Liver (tissue), 9 donors: Measurements from ENCODE around the gene SRRM2. TPM values are rescaled to one million over a fixed set of nuclear protein-coding genes. Genes with fewer than 3 reads are reported as not detected.

Experiments used
- DNase-seq: peaks from one replicate; pipeline ENCODE4 v3.0.0-alpha.2; 2017; ENCODE audit warnings: low spot score
- H3K27ac ChIP-seq, 2 donors: one replicate each; pipeline ENCODE4 v1.7.0; 2013; ENCODE audit warnings: inconsistent platforms in 2 of 2, low read length in 2 of 2, control low read depth in 1 of 2, low read depth in 1 of 2, mild to moderate bottlenecking in 1 of 2
- H3K27me3 ChIP-seq, 4 donors: one replicate each; pipeline versions ENCODE4 v1.6.1 to v1.7.0; 2013; ENCODE audit warnings: low read length in 3 of 4, inconsistent platforms in 1 of 4, mild to moderate bottlenecking in 1 of 4, moderate library complexity in 1 of 4; ENCODE audit not compliant: control insufficient read depth in 4 of 4, insufficient read depth in 4 of 4
- H3K36me3 ChIP-seq, 4 donors: one replicate each; pipeline versions ENCODE4 v1.6.1 to v1.7.0; 2013; ENCODE audit warnings: low read length in 3 of 4, mild to moderate bottlenecking in 3 of 4, low read depth in 1 of 4, moderate library complexity in 1 of 4; ENCODE audit not compliant: control insufficient read depth in 4 of 4, insufficient read depth in 3 of 4
- H3K4me1 ChIP-seq, 4 donors: one replicate each; pipeline versions ENCODE4 v1.6.1 to v1.7.0; 2013; ENCODE audit warnings: low read length in 3 of 4, mild to moderate bottlenecking in 3 of 4, moderate library complexity in 1 of 4; ENCODE audit not compliant: control insufficient read depth in 4 of 4, insufficient read depth in 4 of 4
- H3K4me3 ChIP-seq, 3 donors: one replicate each; pipeline versions ENCODE4 v1.6.1 to v1.7.0; 2013; ENCODE audit warnings: low read length in 3 of 3, control low read depth in 1 of 3, low read depth in 1 of 3, mild to moderate bottlenecking in 1 of 3
- H3K9ac ChIP-seq, 2 donors: one replicate each; pipeline ENCODE4 v1.7.0; 2013; ENCODE audit warnings: low read length in 2 of 2, mild to moderate bottlenecking in 2 of 2, moderate library complexity in 2 of 2, control low read depth in 1 of 2, low read depth in 1 of 2
- H3K9me3 ChIP-seq, 4 donors: one replicate each; pipeline versions ENCODE4 v1.6.1 to v1.7.0; 2013; ENCODE audit warnings: low read length in 3 of 4; ENCODE audit not compliant: control insufficient read depth in 4 of 4
- ATF3 ChIP-seq: IDR thresholded peaks from 2 replicates; pipeline ENCODE4 v1.6.1; 2016; ENCODE audit warnings: antibody characterized with exemption
- CTCF ChIP-seq: fragments of 150-350 bp; IDR thresholded peaks from 2 replicates; pipeline ENCODE4 v1.5.1; 2017; ENCODE audit warnings: improper control_type of control experiment, low read depth, low read length; ENCODE audit not compliant: missing input control
- EGR1 ChIP-seq, 2 donors: IDR thresholded peaks; 2 replicates each; pipeline ENCODE4 v1.6.1; 2016 to 2018; ENCODE audit warnings: antibody characterized with exemption in 2 of 2, low read depth in 2 of 2
- FOXA1 ChIP-seq: IDR thresholded peaks from 2 replicates; pipeline ENCODE4 v1.6.1; 2016; ENCODE audit warnings: antibody characterized with exemption
- FOXA2 ChIP-seq: IDR thresholded peaks from 2 replicates; pipeline ENCODE4 v1.6.1; 2016; ENCODE audit warnings: antibody characterized with exemption
- GABPA ChIP-seq, 2 donors: IDR thresholded peaks in 1 of 2; conservative IDR thresholded peaks in 1 of 2; 2 replicates each; pipeline ENCODE4 v1.6.1; 2016; ENCODE audit warnings: antibody characterized with exemption in 2 of 2, mild to moderate bottlenecking in 1 of 2, moderate library complexity in 1 of 2
- HNF4A ChIP-seq, 2 donors: conservative IDR thresholded peaks; 2 replicates each; pipeline ENCODE4 v1.6.1; 2016; ENCODE audit warnings: antibody characterized with exemption in 2 of 2, mild to moderate bottlenecking in 2 of 2
- JUND ChIP-seq, 2 donors: IDR thresholded peaks; 2 replicates each; pipeline ENCODE4 v1.6.1; 2016; ENCODE audit warnings: antibody characterized with exemption in 2 of 2
- MAX ChIP-seq: IDR thresholded peaks from 2 replicates; pipeline ENCODE4 v1.6.1; 2016; ENCODE audit warnings: antibody characterized with exemption
- NR2F2 ChIP-seq: IDR thresholded peaks from 2 replicates; pipeline ENCODE4 v1.6.1; 2016; ENCODE audit warnings: antibody characterized with exemption
- RAD21 ChIP-seq, 2 donors: IDR thresholded peaks; 2 replicates each; pipeline ENCODE4 v1.6.1; 2016; ENCODE audit warnings: antibody characterized with exemption in 2 of 2, mild to moderate bottlenecking in 2 of 2
- RXRA ChIP-seq, 2 donors: IDR thresholded peaks; 2 replicates each; pipeline ENCODE4 v1.6.1; 2017 to 2018; ENCODE audit warnings: antibody characterized with exemption in 2 of 2, mild to moderate bottlenecking in 1 of 2
- SP1 ChIP-seq: IDR thresholded peaks from 2 replicates; pipeline ENCODE4 v1.6.1; 2018; ENCODE audit warnings: antibody characterized with exemption, mild to moderate bottlenecking
- TAF1 ChIP-seq: conservative IDR thresholded peaks from 2 replicates; pipeline ENCODE4 v1.6.1; 2016; ENCODE audit warnings: antibody characterized with exemption, mild to moderate bottlenecking
- YY1 ChIP-seq: IDR thresholded peaks from 2 replicates; pipeline ENCODE4 v1.6.1; 2016; ENCODE audit warnings: antibody characterized with exemption, mild to moderate bottlenecking
- ZBTB33 ChIP-seq: IDR thresholded peaks from 2 replicates; pipeline ENCODE4 v1.6.1; 2016; ENCODE audit warnings: antibody characterized with exemption
- WGBS: extraction: QIAGEN DNeasy Blood & Tissue Kit; methylation state at CpG from one replicate; pipeline ENCODE4 v1.1.7; 2013; 5-methylcytosine and 5-hydroxymethylcytosine counted together
- polyA plus RNA-seq, 2 donors: library from polyadenylated mRNA; stranded (reverse) in 1 of 2; unstranded in 1 of 2; fragments of 200-250 nt in 1 of 2; fragments of >200 nt in 1 of 2; fragmentation: Nextera tagmentation in 1 of 2; extraction: Ambion mirVana in 1 of 2; gene quantifications; one replicate each; pipeline versions ENCODE4 v1.2.1 to v1.2.3, GENCODE V29; 2013 to 2015
- total RNA-seq, 2 donors: library from RNA; depleted of rRNA; stranded (reverse); fragments of >200 nt; gene quantifications; one replicate each; pipeline ENCODE4 v1.2.3, GENCODE V29; 2014
- donor health status: healthy.
- donor health status: healthy.
- donor health status: healthy.
- donor health status: healthy.
- donor health status: healthy.

Gene SRRM2
- total and polyA plus RNA-seq, 4 donors: 84.8 to 199 (median 133) TPM

- Histone ChIP-seq H3K27me3 (no peaks in the 10 kb centered on the region), H3K36me3 (peaks cover 7 to 28% (median 13%) of the 10 kb centered on the region in 4 donors), H3K27ac (no peak overlapping the region), H3K9ac (no peak overlapping the region), H3K9me3 (no peaks in the 10 kb centered on the region), H3K4me3 (no peak overlapping the region), H3K4me1 (no peaks in the 10 kb centered on the region)
- TF ChIP-seq JUND (IDR thresholded peaks at IDR 0.05): no peak
- TF ChIP-seq SP1: no peak
- TF ChIP-seq EGR1 (IDR thresholded peaks at IDR 0.05; ENCODE audit: low read depth in 2 of 2): no peak
- no peak for TF ChIP-seq RXRA (IDR thresholded peaks at IDR 0.05)
- TF ChIP-seq RAD21 (IDR thresholded peaks at IDR 0.05): no peak
- no peak for TF ChIP-seq YY1
- no peak for TF ChIP-seq FOXA2
- DNase-seq: no peak
- 93% methylated on average over 20 of the region's 20 CpGs for WGBS
These were observed 42.3 kb upstream of the SRRM2 start for GRCh38 chr16:2710021-2710710.

- H3K27ac ChIP-seq: no peak overlapping the region
- peaks cover 7 to 24% (median 12%) of the 10 kb centered on the region in 4 donors for H3K36me3 ChIP-seq
- H3K4me3 ChIP-seq: no peak overlapping the region
- 66% methylated on average over 11 of the region's 11 CpGs for WGBS
- H3K4me1 ChIP-seq: no peaks in the 10 kb centered on the region
- TF ChIP-seq EGR1 (IDR thresholded peaks at IDR 0.05; ENCODE audit: low read depth in 2 of 2) (no peak), ZBTB33 (no peak), HNF4A (conservative IDR thresholded peaks at IDR 0.05) (no peak), FOXA1 (no peak), YY1 (no peak), JUND (IDR thresholded peaks at IDR 0.05) (no peak), GABPA (IDR thresholded peaks at IDR 0.05 in 1 of 2, conservative IDR thresholded peaks at IDR 0.05 in 1 of 2) (no peak), CTCF (no peak), RAD21 (IDR thresholded peaks at IDR 0.05) (no peak), TAF1 (no peak), FOXA2 (no peak), SP1 (no peak), NR2F2 (no peak), MAX (no peak), ATF3 (no peak)
- H3K9ac ChIP-seq: no peak overlapping the region
- H3K27me3 ChIP-seq: no peaks in the 10 kb centered on the region
- DNase-seq: no peak
- no peaks in the 10 kb centered on the region for H3K9me3 ChIP-seq
These were observed 41.7 kb upstream of the SRRM2 start for GRCh38 chr16:2710711-2711231.
